Inferior parietal cortex (tissue), 1 donor: ENCODE results near the gene HDAC7.
"Not testable (repeated sequence)": the region's sequence is repeated elsewhere in the genome, so short reads cannot be mapped to it uniquely, and the experiment has no call there.

Source experiments
- DNase-seq: peaks from one replicate; pipeline ENCODE4 v3.0.0-alpha.2; 2016; ENCODE audit errors: extremely low spot score

Gene HDAC7

DNA sequence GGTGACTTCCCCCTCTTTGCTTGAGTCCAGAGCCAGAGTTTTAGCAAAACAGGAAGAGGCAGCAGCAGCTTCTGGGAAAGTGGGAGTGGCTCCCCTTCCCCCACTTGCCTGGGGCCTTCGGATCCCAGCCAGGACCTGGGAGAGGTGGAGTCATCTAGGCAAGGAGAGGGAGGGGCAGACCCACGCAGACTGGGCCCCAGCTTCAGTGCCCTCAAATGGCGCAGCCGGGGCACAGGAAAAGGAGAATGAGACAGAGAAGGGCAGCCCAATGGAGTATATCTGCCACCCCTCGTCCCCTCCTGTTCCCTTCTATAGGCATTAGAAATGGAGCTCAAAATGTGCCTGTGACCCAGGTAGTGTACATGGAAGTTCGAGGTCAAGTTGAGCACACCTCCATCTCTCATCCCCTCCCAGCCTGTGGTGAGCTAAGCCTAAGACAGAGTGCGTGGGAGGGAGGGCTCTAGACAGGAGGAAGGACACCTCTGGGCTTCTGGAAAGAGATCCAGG lies 9.3 kb upstream of the HDAC7 start:
- no peak for DNase-seq

DNA sequence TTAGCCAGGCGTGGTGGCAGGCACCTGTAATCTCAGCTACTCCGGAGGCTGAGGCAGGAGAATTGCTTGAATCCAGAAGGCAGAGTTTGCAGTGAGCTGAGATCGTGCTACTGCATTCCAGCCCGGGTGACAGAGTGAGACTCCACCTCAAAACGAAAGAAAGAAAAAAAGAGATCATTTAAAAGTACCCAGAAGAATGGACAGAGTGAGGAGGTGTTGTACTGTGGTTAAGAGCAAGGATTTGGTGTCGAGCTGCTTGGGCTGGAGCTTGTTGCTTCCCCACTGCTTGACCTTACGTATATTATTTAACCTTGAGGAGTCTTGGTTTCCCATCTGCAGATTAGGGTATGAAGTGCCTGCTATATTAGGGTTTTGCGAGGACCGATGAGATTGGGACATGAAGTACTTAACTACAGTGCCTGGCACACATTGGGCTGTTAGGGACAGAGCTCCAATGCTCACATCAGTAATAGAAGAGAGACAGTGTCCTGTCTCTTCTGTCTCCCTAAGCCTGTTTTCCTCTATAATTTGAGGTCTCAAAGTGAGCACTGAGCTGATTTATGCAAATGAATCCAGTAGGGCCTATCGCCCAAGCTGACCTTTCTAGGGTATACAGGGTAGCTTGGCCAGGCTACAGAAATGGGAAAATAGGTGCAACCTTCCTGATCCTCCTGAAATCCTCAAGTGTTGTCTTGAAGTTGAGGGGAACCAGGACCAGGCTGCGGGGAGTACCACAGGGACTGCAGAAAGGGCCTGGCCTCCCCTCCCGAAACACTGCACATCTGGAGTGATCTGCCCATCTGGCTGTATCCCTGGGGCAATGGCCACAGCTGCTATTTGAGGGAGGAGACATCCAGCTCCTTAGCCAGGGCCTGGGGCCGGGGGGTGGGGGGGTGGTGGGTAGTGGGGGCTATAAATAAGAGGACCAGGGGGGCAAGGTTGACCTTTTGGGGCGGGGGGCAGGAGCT lies 8.6 kb upstream of the HDAC7 start:
- DNase-seq = no peak

DNA sequence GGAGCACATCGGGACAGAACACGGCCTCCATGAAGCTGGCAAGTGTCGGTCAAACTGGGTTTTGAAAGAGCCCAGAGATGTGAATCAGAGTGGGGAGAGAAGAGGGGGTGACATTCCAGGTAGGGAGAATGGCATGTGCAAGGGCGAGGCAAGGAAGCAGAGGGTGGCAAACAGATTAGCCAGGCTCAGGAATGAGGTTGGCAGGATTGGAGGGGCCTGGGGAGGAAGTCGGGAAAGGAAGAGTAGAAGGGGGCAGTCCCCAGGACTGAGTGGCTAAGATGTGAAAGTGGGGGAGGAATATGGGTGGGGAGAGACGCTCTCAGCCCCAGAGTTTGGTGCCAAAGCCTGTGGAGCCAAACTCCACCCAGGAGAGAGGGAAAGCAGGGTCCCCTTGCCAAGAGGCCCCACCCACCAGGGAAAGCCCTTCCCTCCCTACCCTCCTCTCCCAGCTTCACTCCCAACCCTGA lies 5.5 kb upstream of the HDAC7 start:
- no peak for DNase-seq

DNA sequence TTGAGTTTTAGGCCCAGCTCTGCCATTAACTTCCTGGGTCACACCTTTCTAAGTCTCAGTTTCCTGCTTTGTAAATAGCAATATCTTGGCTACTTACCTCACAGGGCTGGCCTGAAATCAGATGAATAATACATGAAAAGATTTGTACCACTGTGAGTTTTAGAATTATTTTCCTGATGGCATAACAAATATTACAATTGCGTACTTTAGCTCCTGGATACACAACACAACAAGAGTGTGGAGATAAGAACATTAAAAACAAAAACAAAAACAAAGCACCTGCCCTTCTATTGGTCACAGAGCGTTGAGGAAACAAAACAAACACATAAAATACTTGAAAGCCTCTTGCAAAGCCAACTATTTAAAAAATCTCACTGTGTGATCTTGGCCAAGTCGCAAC lies 4.9 kb upstream of the HDAC7 start:
- DNase-seq = no peak

DNA sequence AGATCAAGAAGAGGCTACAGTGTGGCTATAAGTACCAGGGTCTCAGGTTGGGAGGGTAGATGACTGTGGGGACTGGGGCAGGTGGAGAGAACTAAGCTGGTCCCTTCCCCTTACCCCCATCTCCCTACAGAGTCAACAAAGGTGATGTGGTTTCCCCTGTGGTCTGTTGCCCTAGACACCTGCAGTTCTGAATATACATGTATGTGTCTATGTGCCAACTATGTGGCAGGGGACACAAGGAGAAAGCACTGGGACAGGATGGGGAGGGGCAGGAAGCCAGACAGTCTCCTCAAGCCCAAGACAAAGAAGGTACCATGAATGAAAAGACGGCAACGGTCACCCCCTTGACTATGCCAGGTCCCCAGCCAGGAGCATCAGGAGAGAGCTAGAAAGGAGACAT lies 4.5 kb upstream of the HDAC7 start:
- no peak for DNase-seq

DNA sequence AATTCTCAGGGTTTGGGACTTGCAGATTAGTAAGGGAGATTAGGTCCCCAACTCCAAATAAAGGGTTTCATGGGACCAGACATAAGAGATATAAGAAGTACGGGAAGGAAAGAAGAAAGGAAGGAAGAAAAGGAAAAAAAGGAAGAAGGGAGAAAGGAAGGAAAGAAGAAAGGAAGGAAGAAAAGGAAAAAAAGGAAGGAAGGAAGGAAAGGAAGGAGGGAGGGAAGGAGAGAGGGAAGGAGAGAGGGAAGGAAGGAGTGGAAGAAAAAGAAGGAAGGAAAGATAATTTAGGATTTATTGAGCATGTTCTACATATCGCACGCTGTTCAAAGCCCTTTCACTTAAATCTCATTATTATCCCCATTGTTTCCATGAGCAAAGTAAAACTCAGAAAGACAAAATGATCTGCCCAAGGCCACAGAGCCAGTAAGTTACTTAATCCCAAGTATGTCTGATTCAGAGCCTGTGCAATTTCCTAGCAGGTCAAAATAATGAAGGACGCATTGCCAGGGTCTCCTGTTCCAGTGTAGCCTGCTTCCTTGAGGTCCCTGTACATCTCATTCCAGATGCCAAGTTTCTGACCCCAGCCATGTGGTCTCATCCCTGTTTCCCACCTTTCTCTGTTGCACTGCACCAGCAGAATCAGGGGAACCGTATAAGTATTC lies 3.9 kb upstream of the HDAC7 start:
- DNase-seq = no peak

DNA sequence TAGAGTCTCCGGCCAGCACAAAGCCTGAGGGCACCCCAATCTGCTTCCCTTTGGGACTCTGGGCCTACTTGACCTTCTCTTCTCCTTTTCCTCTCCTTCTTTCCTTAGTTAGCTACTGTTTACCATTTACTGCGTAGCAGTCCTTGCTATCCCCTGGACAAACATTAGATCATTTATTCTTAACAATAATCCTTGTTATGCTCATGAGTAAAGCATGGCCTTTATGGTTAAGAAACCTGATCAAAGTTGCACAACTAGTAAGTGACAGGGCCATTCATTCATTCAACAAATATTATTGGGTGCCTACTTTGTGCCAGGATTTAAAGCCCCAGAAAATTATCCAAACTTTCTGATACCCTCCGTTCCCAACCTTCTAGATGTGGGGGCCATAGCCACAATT lies 3.2 kb upstream of the HDAC7 start:
- DNase-seq = no peak

DNA sequence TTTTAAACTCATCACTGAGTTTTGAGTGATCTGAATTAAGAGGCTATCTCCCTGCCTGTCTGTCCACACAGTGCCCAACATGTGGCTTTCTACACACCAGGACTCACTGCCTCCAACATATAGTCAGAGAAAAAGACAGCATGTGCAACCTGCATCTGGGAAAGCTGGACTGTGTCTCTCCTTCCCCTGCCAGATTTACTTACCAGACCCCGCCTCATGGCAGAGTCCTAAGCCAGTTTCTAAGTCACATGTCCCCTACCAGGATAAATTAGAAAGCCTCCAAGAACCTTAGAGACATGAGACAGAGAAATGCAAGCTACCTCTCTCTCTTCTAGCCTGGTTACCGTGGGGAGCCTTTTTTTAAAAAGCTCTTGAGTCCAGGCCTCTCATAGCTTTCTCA lies 2.7 kb upstream of the HDAC7 start:
- DNase-seq = no peak

DNA sequence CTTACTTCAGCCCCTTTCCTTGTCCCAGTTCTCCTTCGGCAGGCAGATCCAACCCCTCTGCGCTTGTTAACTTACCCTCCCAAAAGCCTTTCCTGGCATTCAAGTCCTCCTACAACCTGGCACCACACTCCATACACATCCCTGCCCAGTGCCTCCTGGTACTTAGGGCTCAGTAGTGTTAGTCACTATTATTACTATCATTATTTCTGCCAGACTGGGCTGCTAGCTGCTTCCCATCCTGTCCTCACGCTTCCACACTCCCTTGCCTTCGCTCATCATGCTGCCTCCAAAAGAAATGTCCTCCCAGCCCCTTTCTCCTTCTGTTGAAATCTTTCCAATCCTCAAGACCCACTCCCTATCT lies 1.6 kb upstream of the HDAC7 start:
- no peak for DNase-seq

DNA sequence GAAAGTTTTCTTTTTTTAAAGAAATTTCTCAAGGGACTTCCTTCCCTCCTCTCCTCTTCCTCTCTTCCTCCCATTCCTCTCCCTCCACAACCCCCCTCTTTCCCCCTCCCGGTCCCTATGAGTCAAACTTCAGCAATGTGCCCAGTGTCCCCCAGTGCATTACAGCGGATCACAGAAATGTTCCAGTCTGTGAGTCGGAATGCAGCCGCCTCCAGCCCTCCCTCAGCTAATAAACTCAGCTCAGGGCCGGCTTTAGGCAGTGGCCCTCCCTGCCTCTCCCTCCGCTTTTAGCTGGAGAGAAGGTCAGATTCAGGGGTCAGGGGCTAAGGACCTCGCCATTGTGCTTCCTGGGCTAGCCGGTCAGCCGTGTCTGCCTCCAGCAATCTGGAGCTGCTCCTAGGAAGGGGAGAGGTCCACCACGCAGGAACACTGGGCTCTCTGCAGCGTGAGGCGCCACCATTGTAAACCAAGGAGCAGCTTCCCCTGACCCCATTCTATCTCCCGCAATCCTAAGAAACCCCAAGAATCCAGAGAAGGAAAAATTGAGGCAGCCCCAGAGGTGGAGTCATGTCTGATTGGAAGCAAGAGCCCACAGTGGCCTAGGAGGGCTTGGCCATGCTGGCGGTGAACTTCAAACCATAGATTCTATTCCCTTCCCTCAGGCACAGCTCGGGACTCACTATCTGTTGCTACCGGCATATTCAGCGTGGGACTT lies 1.1 kb upstream of the HDAC7 start:
- no peak for DNase-seq

DNA sequence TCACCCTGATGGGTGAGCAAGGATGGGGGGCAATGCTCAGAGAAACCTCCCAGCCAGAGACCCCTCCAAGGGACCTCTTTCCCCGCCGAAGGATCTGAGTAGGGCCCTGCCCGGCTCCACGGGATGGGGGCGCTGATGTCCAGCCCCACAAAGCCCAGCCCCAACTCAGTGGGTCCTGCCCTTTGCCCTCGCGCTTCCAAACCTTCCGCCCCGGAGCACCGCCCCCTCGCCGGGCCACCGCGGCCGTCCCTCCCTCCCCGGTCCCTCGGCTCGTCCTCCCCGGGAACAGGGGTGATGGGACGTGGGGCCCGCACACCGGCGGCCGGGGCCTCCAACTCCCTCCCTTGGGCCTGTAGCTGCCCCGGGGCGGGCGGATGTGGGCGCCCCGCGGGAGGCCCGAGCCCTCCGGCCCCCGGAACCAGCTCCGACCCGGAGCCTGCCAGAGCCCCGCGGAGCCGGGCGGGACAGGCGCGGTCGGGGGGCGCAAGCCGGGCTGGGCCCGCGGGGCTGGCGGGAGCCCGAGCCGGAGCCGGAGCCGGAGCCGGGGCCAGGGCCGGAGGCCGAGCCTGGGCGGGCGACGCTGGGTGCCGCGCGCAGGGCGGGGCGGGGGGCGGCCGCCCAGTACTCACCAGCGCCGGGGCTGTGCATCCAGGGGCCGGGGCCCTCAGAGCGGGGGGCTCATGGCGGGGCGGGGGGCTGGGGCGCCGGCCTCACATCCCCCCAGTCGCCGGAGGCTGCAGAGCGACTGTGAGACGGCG lies 386 bp downstream of the HDAC7 start:
- no peak for DNase-seq

DNA sequence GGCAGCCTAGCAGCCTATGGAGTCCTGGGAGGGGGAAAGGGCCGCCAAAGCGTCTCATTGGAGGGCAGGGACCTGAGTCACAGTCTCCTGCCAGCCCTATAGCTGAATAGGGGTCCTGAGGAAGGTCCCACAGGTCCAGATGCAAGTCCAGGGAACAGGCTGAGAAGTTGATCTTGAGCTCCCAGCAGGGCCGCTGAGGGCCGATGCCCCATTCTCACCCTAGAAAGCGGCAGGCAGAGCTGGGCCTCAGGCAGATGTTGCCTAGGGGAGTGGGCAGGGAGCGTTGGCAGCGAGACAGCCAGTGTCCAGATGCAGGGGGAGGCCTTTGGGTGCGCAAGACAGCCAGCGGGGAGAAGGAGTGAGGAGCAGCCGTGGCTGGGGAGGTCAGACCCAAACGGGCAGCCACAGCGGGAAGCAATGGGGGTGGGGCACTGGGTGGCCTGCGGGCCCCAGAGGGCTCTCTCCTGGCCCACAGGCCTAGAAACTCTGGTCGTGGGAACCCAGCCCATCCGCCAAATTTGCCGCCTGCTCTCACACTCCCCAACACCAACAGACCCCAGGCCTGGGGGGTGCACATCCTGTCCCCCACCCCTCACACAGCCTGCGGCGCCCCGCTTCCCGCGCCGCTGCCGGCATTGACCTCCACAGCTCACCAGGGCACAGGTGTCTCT lies 1.1 kb downstream of the HDAC7 start:
- DNase-seq = no peak

DNA sequence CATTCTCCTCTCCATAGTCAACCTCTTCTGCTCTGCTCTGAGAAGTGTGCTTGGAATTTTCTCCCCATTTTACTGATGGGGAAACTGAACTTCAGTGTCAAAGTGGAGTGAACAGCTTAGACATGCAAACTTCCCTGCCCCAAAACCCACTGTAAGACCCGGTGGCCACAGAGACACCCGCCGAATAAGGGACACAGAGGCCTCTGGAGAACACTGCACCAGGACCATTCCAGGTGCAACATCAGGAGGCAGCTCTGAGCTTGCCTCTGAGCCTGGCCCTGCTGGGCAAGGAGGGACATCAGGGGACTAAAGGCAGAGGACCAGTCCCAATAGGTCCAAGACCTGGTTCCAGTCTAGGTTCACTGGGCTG lies 1.7 kb downstream of the HDAC7 start:
- no peak for DNase-seq

DNA sequence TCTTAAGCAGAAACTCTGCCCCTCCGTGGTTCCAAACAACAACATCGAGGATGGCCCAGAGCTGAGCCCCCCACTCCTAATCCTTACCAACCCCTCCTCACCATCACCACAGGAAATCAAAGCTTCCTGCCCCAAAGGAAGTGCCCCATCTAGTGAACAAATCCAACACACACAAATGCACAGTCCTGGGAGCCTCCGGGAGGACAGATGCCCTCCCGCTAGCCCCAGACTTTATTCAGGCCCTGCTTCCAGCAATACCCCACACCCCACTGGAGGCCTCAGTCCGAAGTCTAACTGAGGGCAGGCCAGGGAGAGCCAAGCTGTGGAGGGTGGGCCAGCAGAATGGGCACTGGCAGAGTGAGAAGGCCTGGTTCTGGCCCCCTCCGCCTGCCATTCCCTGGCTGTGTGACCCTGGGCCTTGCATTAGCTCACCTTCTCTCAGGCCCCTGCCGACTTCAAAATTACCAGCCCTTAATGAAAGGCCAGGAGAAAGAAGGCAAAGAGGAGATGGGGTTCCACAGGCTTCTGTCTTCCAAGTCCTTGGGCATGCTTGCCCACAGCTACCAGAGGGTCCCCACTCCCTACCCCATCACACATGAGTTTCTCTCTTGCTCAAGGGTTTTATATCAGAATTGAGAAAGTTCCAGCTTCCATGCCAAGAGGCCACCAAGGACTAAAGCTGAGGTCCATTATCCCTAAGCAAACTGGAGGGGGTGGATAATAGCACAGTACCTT lies 2.3 kb downstream of the HDAC7 start:
- no peak for DNase-seq

DNA sequence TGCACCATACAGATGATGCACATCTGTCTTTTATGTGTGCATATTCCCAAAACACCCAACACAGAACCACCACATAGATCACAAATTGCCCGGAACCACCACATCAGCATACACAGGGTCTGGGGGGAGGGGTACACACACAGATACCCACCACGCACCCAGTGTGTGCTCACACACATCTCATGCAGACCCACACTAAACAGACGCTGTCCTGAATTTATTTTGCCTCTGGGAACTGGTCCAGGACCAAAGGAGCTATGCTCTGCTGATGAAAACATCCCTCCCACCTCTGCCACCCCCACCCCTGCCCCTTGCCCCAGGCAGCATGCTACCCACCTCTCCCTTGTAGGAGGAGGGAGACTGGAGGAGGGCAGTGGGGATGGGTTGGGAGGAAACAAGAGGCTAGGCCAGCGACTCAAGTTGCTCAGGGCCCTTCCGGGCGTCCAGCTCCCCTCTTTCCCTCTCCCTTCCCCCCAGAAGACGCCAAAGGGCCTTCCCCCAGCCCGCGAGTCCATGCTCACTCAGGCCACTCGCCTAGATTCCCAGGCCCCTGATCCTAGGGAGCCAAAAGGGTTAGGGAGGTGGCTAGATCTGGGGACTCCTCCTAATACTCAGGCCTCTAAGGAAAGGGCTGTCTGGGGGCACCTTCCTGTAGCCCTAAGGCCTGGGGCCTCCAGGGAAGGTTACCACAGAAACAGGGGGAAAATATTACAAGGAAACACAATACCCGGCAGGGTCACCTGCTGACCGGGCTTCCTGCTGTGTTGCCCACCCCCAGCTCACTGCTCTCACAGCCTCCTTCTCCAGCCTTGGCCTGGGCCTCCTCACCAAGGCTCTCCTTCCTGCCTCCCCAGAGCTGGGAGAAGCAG lies 3.1 kb downstream of the HDAC7 start:
- no peak for DNase-seq

DNA sequence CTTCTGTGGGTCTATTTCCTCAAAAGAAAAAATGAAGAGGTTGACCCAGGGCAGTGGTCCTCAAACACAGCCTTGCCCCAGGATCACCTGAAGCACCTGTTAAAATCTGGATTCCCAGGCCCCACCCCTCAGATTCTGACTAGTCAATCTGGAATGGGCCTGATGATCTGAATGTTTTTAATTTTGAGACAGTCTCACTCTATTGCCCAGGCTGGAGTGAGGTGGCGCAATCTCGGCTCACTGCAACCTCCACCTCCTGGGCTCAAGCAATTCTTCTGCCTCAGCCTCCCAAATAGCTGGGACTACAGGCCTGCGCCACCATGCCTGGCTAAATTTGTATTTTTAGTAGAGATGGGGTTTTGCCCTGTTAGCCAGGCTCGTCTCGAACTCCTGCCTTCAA lies 4.3 kb downstream of the HDAC7 start:
- not testable (repeated sequence) for DNase-seq

DNA sequence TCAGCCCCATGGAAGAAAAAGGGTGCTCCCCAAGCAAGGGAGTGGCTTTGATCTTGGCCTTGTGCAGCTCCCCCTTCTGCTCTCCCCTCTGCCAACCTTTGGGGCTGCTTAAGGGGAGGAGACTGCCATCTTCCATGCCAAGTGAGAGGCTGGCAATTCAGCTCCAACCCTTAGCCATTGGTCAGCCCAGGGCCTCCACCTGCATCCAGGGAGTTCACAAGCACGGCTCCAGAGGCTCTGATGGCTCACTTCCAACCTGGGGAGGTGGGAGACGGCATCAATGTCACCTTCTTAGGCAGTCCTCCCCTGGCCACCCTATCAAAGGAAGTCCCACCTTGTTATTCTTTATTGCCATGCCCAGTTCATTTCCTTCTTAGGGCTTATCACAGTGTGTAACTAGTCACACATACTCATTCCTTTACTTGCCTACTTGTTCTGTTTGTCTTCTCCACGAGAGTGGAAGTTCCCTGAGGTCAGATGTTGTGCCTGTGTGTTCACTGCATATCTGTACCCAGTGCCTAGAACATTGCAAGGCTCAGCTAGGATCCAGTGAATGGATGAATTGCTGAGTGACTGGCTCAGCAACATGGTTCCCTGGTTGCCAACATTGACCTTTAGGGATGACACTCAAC lies 5.0 kb downstream of the HDAC7 start:
- DNase-seq = no peak

DNA sequence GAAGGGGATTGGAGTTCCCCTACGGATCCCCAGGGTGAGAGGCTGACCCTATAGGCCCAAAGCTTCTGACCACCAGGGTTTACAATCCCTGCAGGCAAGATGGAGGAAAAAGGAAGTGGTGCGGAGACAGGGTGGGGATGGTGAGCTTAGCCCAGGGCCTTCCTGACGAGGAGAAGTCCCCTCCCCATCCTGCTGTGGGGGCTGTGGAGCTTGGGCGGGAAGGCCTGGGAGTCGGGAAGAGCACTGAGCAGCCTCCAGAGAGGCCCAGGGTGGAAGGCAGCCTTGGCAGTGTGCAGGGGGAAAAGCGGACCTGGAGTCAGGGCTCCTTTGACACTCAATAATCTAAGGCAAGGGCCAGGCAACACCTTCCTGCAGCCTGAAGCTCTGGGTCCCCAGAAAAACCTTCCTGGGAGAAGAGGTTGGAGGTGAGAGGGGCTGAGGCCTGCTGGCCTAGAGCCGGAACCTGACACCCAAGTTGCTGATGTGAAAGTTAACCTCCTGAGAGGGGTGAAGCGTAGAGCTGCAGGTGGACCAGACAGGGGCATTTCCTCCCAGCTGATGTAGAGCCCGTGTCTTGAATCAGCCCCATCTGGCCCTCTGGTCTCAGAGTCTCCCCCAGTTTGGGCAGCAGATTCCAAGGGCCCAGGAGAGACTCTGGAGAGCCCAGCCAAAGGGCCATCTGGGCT lies 6.0 kb downstream of the HDAC7 start:
- no peak for DNase-seq
